Neutrophil (primary cell): ENCODE data around the gene ATXN1.

Experiments used
- H3K27ac ChIP-seq: fragments of 200-600 bp; sonication (generic); 2 replicates; pipeline ENCODE4 v1.5.1; 2016; ENCODE audit warnings: mild to moderate bottlenecking, moderate library complexity
- H3K27me3 ChIP-seq: fragments of 200-600 bp; sonication (generic); 2 replicates; pipeline ENCODE4 v1.6.0; 2016; ENCODE audit warnings: mild to moderate bottlenecking
- H3K36me3 ChIP-seq: fragments of 200-600 bp; sonication (generic); 2 replicates; pipeline ENCODE4 v1.5.1; 2017
- H3K4me1 ChIP-seq, 2 experiments: fragments of 200-600 bp in 1 of 2; sonication (generic) in 1 of 2; 1 replicate in 1 of 2; 2 replicates in 1 of 2; pipeline versions ENCODE4 v1.5.1 to v1.6.1; 2013 to 2016; ENCODE audit warnings: low read depth in 1 of 2, low read length in 1 of 2, mild to moderate bottlenecking in 1 of 2, moderate library complexity in 1 of 2; ENCODE audit not compliant: control insufficient read depth in 1 of 2, insufficient read depth in 1 of 2
- H3K4me3 ChIP-seq, 2 experiments: fragments of 200-600 bp in 1 of 2; sonication (generic) in 1 of 2; 1 replicate in 1 of 2; 2 replicates in 1 of 2; pipeline ENCODE4 v1.5.1; 2013 to 2016; ENCODE audit warnings: low read depth in 1 of 2, low read length in 1 of 2, mild to moderate bottlenecking in 1 of 2, moderate library complexity in 1 of 2
- H3K9me3 ChIP-seq: fragments of 200-600 bp; sonication (generic); 2 replicates; pipeline ENCODE4 v1.5.1; 2016
- CTCF ChIP-seq: fragments of 200-600 bp; sonication (generic); IDR thresholded peaks from 2 replicates; pipeline ENCODE4 v1.5.1; 2016; ENCODE audit warnings: antibody characterized with exemption

Gene ATXN1

GRCh38 chr6:16257999-16258708, 503.1 kb downstream of the ATXN1 start:
- H3K27me3 ChIP-seq: no peaks in the 10 kb centered on the region
- H3K9me3 ChIP-seq: no peaks in the 10 kb centered on the region
- TF ChIP-seq CTCF: no peak
- no peaks in the 10 kb centered on the region for H3K36me3 ChIP-seq
- no peaks in the 10 kb centered on the region for H3K4me1 ChIP-seq
- H3K4me3 ChIP-seq: no peak overlapping the region
- H3K27ac ChIP-seq: no peak overlapping the region

GRCh38 chr6:16256781-16257180, 504.5 kb downstream of the ATXN1 start:
- Histone ChIP-seq H3K4me1 (no peaks in the 10 kb centered on the region), H3K27ac (no peak overlapping the region), H3K27me3 (no peaks in the 10 kb centered on the region), H3K4me3 (no peak overlapping the region), H3K36me3 (no peaks in the 10 kb centered on the region), H3K9me3 (no peaks in the 10 kb centered on the region)
- no peak for TF ChIP-seq CTCF

- Histone ChIP-seq H3K27me3 (no peaks in the 10 kb centered on the region), H3K4me3 (no peak overlapping the region), H3K4me1 (no peaks in the 10 kb centered on the region), H3K9me3 (no peaks in the 10 kb centered on the region), H3K27ac (no peak overlapping the region), H3K36me3 (no peaks in the 10 kb centered on the region)
- no peak for TF ChIP-seq CTCF
These were observed 506.7 kb downstream of the ATXN1 start for GRCh38 chr6:16254535-16254934.

GRCh38 chr6:16253399-16254144, 507.7 kb downstream of the ATXN1 start:
- H3K36me3 ChIP-seq: no peaks in the 10 kb centered on the region
- no peaks in the 10 kb centered on the region for H3K27me3 ChIP-seq
- H3K4me1 ChIP-seq: no peaks in the 10 kb centered on the region
- no peak for TF ChIP-seq CTCF
- H3K4me3 ChIP-seq: no peak overlapping the region
- no peak overlapping the region for H3K27ac ChIP-seq
- no peaks in the 10 kb centered on the region for H3K9me3 ChIP-seq

- no peaks in the 10 kb centered on the region for H3K4me1 ChIP-seq
- H3K27ac ChIP-seq: no peak overlapping the region
- no peaks in the 10 kb centered on the region for H3K27me3 ChIP-seq
- no peaks in the 10 kb centered on the region for H3K36me3 ChIP-seq
- TF ChIP-seq CTCF: no peak
- H3K4me3 ChIP-seq: no peak overlapping the region
- no peaks in the 10 kb centered on the region for H3K9me3 ChIP-seq
These were observed 508.5 kb downstream of the ATXN1 start for GRCh38 chr6:16252686-16253299.
